Measurements from ENCODE around the gene TMEM132C. TPM values are rescaled to one million over a fixed set of nuclear protein-coding genes. Genes with fewer than 3 reads are reported as not detected.

The TMEM132C gene
- total RNA-seq, 1 donor = not detected

DNA sequence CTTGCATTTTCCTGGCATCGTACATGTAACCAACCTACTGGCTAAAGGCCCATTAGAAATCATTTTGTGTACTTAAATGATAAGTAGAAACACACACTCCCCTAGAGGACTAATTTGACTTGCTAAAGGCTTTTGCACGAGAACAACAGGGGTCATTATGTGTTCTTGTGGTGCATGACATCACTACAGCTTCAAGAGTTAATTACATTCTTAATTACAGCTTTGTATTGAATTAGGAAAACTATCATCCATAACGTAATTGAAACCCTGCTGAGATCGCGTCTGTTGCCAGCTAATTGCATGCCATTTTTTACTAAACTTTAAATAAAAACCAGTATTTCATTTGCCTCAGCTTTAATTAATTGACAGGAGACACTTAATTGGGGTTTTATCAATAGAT, 51.4 kb downstream of the TMEM132C start:
- no peak for DNase-seq (ENCODE audit: low read depth)
- no peak overlapping the region for H3K4me3 ChIP-seq (ENCODE audit: low read depth, low read length)
- TF ChIP-seq, protein P1, sequence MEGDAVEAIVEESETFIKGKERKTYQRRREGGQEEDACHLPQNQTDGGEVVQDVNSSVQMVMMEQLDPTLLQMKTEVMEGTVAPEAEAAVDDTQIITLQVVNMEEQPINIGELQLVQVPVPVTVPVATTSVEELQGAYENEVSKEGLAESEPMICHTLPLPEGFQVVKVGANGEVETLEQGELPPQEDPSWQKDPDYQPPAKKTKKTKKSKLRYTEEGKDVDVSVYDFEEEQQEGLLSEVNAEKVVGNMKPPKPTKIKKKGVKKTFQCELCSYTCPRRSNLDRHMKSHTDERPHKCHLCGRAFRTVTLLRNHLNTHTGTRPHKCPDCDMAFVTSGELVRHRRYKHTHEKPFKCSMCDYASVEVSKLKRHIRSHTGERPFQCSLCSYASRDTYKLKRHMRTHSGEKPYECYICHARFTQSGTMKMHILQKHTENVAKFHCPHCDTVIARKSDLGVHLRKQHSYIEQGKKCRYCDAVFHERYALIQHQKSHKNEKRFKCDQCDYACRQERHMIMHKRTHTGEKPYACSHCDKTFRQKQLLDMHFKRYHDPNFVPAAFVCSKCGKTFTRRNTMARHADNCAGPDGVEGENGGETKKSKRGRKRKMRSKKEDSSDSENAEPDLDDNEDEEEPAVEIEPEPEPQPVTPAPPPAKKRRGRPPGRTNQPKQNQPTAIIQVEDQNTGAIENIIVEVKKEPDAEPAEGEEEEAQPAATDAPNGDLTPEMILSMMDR (IDR thresholded peaks at IDR 0.05; ENCODE audit: insufficient read depth, low read depth, low read length) = no peak

DNA sequence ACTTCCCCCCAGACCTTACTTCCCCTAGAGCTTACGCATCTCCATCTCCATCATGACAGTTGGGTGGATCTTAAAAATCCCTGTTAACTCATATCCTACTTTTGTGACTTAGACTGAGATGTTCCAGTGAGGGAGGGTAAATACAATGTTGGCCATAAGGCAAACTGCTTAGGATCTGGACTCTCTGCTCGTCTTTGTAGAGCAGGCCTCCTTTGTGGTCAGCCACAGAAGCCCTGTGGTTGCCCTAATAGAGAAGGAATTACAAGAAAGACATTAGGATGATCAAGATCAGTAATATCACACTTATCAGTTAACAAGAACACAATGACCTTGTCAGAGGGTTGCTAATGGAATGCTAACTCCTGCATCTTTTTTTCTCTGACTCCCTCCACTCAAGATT, 52.0 kb downstream of the TMEM132C start:
- no peak for DNase-seq (ENCODE audit: low read depth)
- TF ChIP-seq, protein P1 (IDR thresholded peaks at IDR 0.05; ENCODE audit: insufficient read depth, low read depth, low read length) = no peak
- H3K4me3 ChIP-seq (ENCODE audit: low read depth, low read length) = no peak overlapping the region

DNA sequence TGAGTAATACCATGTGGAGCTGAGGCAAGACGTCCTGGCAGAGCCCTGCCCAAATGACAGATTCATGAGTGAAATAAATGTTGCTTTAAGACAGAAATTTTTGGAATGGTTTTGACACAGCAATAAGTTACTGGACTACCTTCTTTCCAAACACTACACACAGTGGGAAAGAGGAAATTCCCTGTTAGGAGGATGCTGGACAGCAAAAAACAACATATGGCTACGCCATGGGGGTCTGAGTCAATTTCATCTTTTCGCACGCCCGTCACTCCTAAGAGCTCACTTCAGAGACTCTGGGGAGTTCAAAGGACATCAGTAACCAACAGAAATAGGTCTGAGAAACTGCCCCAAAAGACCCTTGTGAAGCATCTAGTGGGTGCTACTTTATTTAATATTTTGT, 55.4 kb downstream of the TMEM132C start:
- TF ChIP-seq, protein P1 (IDR thresholded peaks at IDR 0.05; ENCODE audit: insufficient read depth, low read depth, low read length) = no peak
- no peak for DNase-seq (ENCODE audit: low read depth)
- H3K4me3 ChIP-seq (ENCODE audit: low read depth, low read length) = no peak overlapping the region

DNA sequence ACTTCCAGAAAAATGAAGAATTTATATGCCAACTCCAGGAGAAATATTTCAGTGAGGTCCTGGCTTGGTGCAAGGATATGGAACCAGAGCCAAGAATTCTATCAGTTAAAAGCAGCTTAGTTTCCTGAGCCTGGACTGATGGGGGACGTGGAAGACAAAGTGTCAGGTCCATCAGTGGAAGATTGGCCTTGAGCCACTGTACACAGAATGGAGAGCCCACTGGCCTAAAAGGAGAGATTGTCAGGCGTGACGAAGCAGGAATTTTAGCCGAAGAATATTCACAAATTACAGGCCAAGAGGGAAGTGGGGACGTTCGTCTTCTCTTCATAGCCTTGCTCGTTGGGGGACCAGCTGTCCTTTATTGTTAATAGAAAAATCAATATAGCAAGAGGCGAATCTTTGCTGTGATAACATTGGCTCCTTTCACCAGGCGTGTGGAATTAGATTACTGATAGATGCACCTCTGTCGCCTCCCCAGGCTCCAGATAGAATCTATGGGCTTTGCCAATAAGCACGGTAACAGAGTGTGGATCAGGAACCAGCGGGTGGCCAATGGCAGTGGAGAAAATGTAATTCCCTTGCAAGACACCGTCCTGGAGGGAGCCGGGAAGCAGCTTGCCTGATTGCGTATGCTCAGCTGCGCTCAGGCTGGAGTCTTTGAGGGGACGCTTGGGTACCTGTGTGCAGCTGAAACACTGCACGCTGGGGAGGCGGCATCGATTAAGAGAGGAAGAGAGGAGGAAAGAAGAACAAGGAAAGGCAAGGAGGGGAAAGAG, 56.4 kb downstream of the TMEM132C start:
- no peak overlapping the region for H3K4me3 ChIP-seq (ENCODE audit: low read depth, low read length)
- no peak for DNase-seq (ENCODE audit: low read depth)
- TF ChIP-seq, protein P1 (IDR thresholded peaks at IDR 0.05; ENCODE audit: insufficient read depth, low read depth, low read length) = no peak

DNA sequence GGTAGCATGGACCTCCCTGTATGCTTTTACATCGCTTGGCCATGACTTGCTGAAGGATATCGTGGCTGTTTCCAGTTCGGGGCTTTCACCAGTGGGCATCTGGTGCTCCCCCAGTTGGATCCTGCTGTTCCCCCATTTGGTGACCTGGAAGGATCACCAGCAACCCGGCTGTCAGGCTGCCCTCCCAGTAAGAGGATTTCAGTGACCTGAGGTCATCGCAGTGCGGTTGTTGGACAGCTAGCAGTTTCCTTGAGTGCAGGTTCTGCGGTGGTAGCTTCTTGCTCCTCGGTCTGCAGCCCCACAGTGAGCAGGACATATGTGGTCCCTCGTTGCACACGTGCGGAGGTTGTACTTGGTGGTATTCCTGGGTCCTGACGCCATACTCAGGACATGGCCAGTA, 58.7 kb downstream of the TMEM132C start:
- no peak for DNase-seq (ENCODE audit: low read depth)
- TF ChIP-seq, protein P1 (IDR thresholded peaks at IDR 0.05; ENCODE audit: insufficient read depth, low read depth, low read length) = no peak
- no peak overlapping the region for H3K4me3 ChIP-seq (ENCODE audit: low read depth, low read length)

DNA sequence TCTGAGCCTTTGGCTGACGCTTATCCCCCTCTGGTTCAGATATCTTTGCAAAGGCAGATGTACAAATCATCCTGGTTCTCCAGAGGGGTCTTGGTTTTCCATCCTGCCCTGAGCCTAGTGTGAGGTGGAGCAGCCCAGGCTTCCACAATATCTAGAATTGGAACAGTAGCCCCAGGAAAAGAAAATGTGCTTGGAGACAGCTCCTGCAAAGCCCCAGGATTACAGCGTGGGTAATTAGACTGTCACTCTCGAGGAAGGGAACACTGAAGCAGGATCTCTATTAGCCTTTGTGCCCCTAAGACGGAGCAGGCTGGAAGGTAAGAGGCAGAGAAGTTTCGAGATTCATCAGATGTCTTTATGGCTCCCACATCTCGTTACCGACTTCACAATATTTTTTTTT, 59.4 kb downstream of the TMEM132C start:
- DNase-seq (ENCODE audit: low read depth) = no peak
- no peak overlapping the region for H3K4me3 ChIP-seq (ENCODE audit: low read depth, low read length)
- TF ChIP-seq, protein P1 (IDR thresholded peaks at IDR 0.05; ENCODE audit: insufficient read depth, low read depth, low read length) = no peak

DNA sequence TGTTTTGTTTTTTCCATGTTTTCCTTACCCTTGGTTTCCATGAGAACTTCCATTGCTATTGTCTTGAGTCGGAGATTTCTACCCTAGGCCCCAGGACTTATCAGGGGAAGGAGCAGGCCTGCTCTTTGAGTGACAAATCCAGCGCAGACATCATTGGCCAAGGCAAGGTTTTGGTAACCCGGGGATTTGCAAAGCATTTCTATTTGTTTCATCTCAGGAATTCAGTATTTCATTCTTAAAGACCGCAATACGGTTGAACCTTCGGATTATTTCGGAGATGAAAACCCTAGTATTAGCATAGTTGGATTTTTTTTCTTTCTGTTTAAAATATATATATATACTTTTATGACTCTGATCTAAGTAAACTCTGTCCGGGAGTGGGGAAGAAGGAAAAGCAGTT, 62.0 kb downstream of the TMEM132C start:
- H3K4me3 ChIP-seq (ENCODE audit: low read depth, low read length) = no peak overlapping the region
- no peak for DNase-seq (ENCODE audit: low read depth)
- TF ChIP-seq, protein P1 (IDR thresholded peaks at IDR 0.05; ENCODE audit: insufficient read depth, low read depth, low read length) = no peak
